ENCODE measurements around the gene ADIG.

DNA sequence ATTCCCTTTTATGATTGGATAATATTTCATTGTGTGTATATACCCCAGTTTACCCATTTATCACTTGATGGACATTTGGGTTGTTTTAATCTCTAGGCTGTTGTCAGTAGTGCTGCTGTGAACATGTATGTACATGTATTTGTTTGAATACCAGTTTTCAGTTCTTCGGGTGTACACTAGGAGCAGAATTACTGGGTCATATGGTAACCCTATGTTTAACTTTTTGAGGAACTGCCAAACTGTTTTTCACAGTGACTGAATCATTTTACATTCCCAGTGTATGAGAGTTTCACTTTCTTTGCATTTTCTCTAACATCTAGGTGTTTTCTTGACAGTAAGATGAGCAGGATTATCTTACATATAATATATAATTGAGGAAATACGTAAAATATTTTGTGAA lies 44.7 kb upstream of the ADIG start:
- no peak for TF ChIP-seq POLR2A (IDR thresholded peaks at IDR 0.05)
- TF ChIP-seq, protein P1, sequence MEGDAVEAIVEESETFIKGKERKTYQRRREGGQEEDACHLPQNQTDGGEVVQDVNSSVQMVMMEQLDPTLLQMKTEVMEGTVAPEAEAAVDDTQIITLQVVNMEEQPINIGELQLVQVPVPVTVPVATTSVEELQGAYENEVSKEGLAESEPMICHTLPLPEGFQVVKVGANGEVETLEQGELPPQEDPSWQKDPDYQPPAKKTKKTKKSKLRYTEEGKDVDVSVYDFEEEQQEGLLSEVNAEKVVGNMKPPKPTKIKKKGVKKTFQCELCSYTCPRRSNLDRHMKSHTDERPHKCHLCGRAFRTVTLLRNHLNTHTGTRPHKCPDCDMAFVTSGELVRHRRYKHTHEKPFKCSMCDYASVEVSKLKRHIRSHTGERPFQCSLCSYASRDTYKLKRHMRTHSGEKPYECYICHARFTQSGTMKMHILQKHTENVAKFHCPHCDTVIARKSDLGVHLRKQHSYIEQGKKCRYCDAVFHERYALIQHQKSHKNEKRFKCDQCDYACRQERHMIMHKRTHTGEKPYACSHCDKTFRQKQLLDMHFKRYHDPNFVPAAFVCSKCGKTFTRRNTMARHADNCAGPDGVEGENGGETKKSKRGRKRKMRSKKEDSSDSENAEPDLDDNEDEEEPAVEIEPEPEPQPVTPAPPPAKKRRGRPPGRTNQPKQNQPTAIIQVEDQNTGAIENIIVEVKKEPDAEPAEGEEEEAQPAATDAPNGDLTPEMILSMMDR (IDR thresholded peaks at IDR 0.05 in 8 of 11, conservative IDR thresholded peaks at IDR 0.05 in 3 of 11): no peak

All from spleen (tissue), 7 donors.